HG03354 (cell line): Measurements from ENCODE around the gene EIF4G3.
"Not testable (repeated sequence)": the region's sequence is repeated elsewhere in the genome, so short reads cannot be mapped to it uniquely, and the experiment has no call there.

ENCODE experiments used
- ATAC-seq: cut with Tn5 transposase; IDR thresholded peaks from one replicate; pipeline ENCODE4 v1.9.1; 2021; ENCODE audit warnings: mild to moderate bottlenecking; ENCODE audit not compliant: unreplicated experiment, poor library complexity, severe bottlenecking

Gene EIF4G3

GRCh38 chr1:21188235-21188634, 11.5 kb upstream of the EIF4G3 start:
- ATAC-seq: no peak

DNA sequence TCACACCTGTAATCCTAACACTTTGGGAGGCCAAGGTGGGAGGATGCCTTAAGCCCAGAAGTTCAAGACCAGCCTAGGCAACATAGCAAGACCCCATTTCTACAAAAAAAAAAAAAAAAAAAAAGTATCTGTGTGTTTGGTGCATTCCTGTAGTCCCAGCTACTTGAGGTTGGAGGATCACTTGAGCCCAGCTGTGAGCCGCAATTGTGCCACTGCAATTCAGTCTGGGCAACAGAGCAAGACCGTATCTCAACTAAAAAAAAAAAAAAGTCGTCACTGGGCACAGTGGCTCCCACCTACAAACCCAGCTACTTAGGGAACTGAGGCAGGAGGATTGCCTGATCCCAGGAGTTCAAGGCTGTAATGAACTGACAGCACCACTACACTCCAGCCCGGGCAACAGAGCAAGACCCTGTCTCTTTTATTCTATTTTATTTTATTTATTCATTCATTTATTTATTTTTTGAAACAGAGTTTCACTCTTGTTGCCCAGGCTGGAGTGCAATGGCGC, 8.6 kb upstream of the EIF4G3 start:
- no peak for ATAC-seq

GRCh38 chr1:21184276-21184675, 7.6 kb upstream of the EIF4G3 start:
- no peak for ATAC-seq

DNA sequence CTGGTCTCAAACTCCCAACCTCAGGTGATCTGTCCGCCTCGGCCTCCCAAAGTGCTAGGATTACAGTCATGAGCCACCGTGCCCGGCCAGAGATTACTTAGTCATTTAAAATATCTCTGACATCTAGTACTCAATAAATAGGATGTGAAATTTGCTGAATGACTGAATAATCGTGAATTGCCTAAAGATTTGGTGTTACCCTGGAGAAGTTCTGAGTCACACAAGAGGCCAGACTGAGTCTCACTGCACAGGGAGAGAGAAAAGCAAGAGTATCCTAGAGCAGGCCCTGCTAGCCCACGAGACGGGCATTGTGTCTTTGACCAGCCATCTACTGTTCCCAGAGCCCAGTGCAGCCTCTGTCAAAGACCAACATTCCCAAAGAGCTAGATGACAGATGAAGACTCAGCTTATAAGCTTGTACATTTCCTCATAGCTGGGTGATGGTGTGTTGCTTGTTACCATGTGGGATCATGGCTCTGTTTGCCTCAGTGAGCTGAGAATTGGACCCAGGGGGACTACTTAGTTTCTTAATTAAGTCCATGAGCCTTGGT, 5.6 kb upstream of the EIF4G3 start:
- ATAC-seq: no peak

GRCh38 chr1:21178271-21178670, 1.6 kb upstream of the EIF4G3 start:
- not testable (repeated sequence) for ATAC-seq

- peak; percentile 19 for ATAC-seq
Measured at GRCh38 chr1:21175670-21176581, 771 bp downstream of the EIF4G3 start.

DNA sequence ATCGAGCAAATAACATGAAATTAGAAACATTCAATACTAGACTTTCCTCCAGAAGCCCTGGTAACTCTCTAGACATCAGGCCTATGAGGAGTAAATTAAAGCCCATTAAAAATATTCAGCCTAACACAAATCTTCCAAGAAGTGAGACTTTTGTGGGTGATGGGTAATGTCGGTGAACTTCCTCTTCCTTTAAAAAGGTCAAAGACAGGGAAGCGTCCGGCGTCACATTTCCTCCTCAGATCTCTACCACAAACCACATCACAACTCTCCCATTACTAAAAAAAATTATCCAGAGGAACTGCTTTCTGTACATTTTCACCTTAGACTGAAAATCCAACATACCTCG, 1.4 kb downstream of the EIF4G3 start:
- no peak for ATAC-seq

GRCh38 chr1:21174654-21175323, 1.9 kb downstream of the EIF4G3 start:
- ATAC-seq: no peak

DNA sequence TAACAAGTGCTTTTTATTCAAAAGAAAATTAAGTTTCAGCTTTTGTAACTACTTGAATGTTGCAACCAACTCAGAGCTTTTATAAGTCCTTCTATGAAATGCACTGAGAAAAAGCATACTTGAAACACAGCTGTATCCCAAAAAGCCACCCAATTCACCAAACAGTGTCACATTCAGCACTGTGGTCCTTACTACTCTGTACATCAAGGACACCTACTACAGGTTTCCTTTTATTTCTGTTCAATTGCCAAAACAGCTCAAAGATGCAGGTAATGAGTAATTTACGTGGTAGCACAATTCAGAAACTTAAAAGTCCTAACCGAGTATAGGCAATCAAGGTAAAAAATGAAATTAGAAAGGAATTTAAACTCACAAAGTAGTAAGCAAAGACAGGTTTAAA, 2.5 kb downstream of the EIF4G3 start:
- ATAC-seq: no peak

- not testable (repeated sequence) for ATAC-seq
Measured at GRCh38 chr1:21173096-21173495, 3.6 kb downstream of the EIF4G3 start.

DNA sequence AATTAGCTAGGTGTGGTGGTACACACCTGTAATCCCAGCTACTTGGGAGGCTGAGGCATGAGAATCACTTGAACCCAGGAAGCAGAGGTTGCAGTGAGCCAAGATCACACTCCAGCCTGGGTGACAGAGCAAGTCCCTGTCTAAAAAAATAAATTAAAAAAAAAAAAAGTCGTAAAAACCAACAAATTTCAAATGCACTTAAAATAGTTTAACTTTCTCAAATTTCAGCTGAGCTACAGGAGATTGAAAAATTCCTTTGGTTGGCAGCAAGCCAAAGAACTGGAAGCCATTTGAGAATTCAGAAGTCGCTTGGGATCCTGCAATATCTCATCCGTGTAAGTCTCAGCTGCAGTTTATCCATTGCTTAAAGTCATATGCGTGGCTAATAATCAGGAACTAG, 5.9 kb downstream of the EIF4G3 start:
- not testable (repeated sequence) for ATAC-seq

DNA sequence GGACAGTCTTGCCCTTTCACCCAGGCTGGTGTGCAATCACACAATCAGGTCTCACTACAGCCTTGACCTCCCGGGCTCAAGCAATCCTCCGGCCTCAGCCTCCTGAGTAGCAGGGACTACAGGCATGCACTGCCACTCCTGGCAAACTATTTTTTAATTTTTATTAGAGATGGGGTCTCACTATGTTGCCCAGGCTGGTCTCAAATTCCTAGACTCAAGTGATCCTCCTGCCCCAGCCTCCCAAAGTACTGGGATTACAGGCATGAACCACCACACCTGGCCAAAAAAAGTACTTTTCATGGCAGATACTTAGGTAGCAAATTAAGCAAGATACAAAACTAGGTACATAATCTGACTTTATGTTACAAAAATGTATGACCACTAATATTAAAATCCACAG, 8.3 kb downstream of the EIF4G3 start:
- no peak for ATAC-seq

DNA sequence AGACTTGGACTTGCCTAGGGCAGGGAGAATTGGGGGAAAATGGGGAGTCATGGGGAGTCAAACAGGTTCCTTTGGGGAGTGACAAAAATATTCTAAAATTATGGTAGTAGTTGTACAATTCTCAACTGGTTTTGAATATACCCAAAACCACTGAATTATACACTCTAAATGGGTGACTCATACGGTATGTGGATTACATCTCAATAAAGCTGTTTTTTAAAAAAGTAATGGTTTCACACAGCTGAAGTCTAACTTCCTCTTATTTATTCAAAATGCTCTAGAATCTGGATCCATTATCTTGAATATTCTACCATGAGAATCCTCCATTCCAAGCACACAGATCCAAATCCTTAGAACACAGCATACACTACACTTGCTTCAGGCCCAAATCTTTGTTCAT, 11.1 kb downstream of the EIF4G3 start:
- no peak for ATAC-seq

GRCh38 chr1:21165076-21165475, 11.6 kb downstream of the EIF4G3 start:
- ATAC-seq: no peak

DNA sequence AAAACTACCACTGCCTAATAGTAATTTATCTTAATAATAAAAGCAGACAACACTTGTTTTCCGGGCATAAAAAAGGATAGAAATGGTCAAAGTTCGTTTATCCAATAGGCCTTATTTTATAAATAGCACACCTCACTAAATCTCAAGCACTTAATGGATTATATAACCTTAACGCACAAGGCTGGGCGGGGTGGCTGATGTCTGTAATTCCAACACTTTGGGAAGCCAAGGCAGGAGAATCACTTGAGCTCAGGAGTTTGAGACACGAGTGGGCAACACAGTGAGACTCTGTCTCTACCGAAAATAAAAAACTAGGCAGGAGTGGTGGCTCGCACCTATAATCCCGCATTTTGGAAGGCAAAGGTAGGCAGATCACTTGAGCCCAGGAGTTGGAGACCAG, 12.4 kb downstream of the EIF4G3 start:
- ATAC-seq: no peak

GRCh38 chr1:21162740-21163464, 13.8 kb downstream of the EIF4G3 start:
- ATAC-seq: no peak

GRCh38 chr1:21161842-21162241, 14.9 kb downstream of the EIF4G3 start:
- no peak for ATAC-seq

DNA sequence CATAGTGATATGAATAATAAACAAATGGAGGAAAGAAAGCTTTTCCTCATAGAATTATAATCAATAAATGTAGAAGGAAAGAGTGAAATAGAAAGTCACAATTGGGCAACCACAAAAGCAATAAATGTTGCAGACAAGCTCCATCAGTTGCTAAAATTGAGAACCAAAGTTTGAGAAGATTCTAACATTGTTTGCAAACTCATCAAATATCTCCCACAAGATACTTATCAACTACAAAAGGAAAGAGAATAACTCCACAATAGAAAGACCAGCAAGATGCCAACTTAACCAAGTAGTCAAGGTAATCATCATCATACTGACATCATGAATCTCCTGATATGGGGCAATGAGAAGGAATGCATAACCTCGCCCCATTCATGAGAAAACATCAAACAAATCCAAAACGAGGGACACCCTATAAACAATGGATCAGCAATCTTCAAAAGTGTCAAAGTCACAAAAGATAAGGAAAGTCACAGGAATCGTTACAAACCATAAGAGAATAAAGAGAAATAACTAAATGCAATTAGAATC, 16.4 kb downstream of the EIF4G3 start:
- ATAC-seq: no peak

DNA sequence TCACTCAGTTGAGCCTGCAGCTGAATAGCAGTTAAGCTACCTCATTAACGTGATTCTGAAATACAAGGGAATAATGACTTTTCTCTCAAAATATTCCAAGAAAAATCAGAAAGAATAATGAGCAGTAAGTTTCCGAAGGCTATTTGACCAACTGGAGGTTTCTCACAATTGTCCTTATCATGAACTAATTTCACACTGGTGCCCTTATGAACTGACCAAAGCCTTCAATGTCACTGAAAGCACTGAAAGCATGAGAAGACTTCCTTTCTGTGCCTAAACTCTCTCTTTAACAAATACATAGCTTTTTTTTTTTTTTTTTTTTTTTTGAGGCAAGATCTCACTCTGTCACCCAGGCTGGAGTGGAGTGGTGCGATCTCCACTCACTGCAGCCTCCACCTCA, 18.8 kb downstream of the EIF4G3 start:
- ATAC-seq: no peak

DNA sequence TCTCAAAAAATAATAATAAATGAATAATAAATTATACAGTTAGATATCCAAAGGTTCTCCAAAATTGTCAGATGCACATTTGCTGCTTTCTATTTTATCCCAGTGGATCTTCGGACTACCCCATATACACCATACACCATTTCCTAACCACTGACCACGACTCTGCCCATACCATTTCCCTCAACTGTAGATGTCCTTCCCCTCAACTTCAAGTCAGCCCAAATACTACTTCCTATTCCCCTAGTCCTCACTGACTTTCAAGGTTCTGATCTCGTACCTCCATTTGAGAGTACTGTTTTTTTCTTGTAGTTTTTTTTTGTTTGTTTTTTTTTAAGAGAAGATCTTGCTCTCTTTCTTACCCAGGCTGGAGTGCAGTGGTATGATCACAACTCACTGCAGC, 19.6 kb downstream of the EIF4G3 start:
- no peak for ATAC-seq
